Colonic mucosa (tissue), 4 donors: ENCODE measurements around the gene APPBP2. TPM values are rescaled to one million over a fixed set of nuclear protein-coding genes. Genes with fewer than 3 reads are reported as not detected.

Experiments used
- DNase-seq: peaks from one replicate; pipeline ENCODE4 v3.0.0-alpha.2; 2020
- H3K27ac ChIP-seq: fragments of 200-600 bp; one replicate; pipeline ENCODE4 v1.8.0; 2021
- H3K27me3 ChIP-seq: fragments of 200-600 bp; one replicate; pipeline ENCODE4 v1.8.0; 2021
- H3K36me3 ChIP-seq: fragments of 200-600 bp; one replicate; pipeline ENCODE4 v1.8.0; 2021
- H3K4me1 ChIP-seq: fragments of 200-600 bp; one replicate; pipeline ENCODE4 v1.8.0; 2021; ENCODE audit warnings: mild to moderate bottlenecking
- H3K4me3 ChIP-seq: fragments of 200-600 bp; one replicate; pipeline ENCODE4 v1.8.0; 2021
- H3K9ac ChIP-seq, 2 donors: one replicate each; pipeline ENCODE4 v1.7.0; 2013; ENCODE audit warnings: control low read depth in 2 of 2, low read depth in 2 of 2, low read length in 2 of 2
- H3K9me3 ChIP-seq: fragments of 200-600 bp; one replicate; pipeline ENCODE4 v1.8.0; 2021
- intact Hi-C: fragments of 100-400 bp; cut with DNase I; formaldehyde crosslinking; loops from one replicate; pipeline ENCODE4 v1.14.1; 2022
- total RNA-seq, 2 donors: library from RNA; stranded (reverse); fragmentation: NEBNext Ultra II Directional in 1 of 2; extraction: Animal tissue kit (Norgen Biotek cat#: 25700) in 1 of 2; gene quantifications; one replicate each; pipeline ENCODE4 v1.2.1, GENCODE V29; 2021
- TF ChIP-seq, protein P1 (sequence below): fragments of 200-600 bp; IDR thresholded peaks from one replicate; pipeline ENCODE4 v1.8.0; 2022; ENCODE audit warnings: antibody characterized with exemption, mild to moderate bottlenecking
- donor health status: healthy.
- donor health status: DM: no; HTN: no; CAD: no.
- donor health status: DM: no; HTN: no; CAD: no.

Gene APPBP2
- total RNA-seq, 2 donors from 2014 or later, result 26.7 to 42.0 TPM

DNA sequence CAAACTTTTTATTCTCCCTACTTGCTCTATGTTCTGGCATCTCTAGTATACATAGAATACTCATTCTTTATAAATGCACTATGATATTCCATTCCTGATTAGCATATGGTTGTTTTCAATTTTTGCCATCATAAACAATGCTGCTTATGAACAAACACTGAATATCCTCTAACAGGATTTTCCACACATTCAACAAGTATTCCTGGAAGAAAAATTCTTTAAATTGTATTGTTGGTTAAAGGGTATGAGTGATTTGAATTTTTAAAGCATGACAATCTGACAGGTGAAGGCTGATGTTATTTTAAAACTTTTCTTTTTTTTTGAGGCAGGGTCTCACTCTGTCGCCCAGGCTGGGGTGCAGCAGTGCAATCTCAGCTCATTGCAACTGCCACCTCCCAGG, 11.5 kb downstream of the APPBP2 start:
- Histone ChIP-seq H3K4me1 (no peaks in the 10 kb centered on the region), H3K36me3 (no peaks in the 10 kb centered on the region), H3K4me3 (no peak overlapping the region), H3K27ac (no peak overlapping the region), H3K9ac (no peak overlapping the region), H3K9me3 (no peaks in the 10 kb centered on the region), H3K27me3 (no peaks in the 10 kb centered on the region)
- DNase-seq, result no peak
- TF ChIP-seq, protein P1, sequence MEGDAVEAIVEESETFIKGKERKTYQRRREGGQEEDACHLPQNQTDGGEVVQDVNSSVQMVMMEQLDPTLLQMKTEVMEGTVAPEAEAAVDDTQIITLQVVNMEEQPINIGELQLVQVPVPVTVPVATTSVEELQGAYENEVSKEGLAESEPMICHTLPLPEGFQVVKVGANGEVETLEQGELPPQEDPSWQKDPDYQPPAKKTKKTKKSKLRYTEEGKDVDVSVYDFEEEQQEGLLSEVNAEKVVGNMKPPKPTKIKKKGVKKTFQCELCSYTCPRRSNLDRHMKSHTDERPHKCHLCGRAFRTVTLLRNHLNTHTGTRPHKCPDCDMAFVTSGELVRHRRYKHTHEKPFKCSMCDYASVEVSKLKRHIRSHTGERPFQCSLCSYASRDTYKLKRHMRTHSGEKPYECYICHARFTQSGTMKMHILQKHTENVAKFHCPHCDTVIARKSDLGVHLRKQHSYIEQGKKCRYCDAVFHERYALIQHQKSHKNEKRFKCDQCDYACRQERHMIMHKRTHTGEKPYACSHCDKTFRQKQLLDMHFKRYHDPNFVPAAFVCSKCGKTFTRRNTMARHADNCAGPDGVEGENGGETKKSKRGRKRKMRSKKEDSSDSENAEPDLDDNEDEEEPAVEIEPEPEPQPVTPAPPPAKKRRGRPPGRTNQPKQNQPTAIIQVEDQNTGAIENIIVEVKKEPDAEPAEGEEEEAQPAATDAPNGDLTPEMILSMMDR, result no peak
- intact Hi-C loops, result no loop called here

DNA sequence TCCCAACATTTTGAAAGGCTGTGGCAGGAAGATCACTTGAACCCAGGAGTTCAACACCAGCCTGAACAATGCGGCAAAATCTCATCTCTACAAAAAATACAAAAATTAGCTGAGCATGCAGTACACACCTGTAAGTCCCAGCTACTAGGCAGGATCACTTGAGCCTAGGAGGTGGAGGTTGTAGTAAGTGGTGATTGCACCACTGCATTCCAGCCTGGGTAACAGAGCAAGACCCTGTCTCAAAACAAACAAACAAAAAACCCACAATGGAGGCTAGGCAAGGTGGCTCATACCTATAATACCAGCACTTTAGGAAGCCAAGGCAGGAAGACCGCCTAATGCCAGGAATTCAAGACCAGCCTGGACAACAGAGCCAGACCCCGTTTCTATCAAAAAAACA, 12.0 kb downstream of the APPBP2 start:
- Histone ChIP-seq H3K4me3 (no peak overlapping the region), H3K36me3 (no peaks in the 10 kb centered on the region), H3K9ac (no peak overlapping the region), H3K27me3 (no peaks in the 10 kb centered on the region), H3K4me1 (no peaks in the 10 kb centered on the region), H3K9me3 (no peaks in the 10 kb centered on the region), H3K27ac (no peak overlapping the region)
- intact Hi-C loops, result no loop called here
- TF ChIP-seq, protein P1, result no peak
- DNase-seq, result no peak

DNA sequence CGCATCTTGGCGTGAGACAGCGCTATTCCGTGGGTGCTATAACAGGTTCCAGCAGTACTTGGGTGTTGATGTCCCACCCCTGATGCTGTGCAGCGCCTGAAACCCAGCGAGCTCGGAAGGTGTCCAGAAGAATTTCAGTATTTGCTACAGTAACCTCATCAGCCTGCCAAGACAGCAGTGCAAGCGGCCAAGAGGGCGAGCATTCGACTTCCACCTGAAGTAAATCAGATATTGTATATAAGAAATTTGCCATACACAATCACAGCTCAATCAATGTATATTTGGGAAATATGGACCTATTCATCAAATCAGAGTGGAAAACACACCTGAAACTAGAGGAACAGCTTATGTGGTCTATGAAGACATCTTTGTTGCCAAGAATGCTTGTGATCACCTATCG, 13.0 kb downstream of the APPBP2 start:
- Histone ChIP-seq H3K36me3 (no peaks in the 10 kb centered on the region), H3K4me1 (no peaks in the 10 kb centered on the region), H3K9me3 (no peaks in the 10 kb centered on the region), H3K27ac (no peak overlapping the region), H3K9ac (no peak overlapping the region), H3K27me3 (no peaks in the 10 kb centered on the region), H3K4me3 (no peak overlapping the region)
- intact Hi-C loops, result no loop called here
- TF ChIP-seq, protein P1, result no peak
- no peak for DNase-seq

DNA sequence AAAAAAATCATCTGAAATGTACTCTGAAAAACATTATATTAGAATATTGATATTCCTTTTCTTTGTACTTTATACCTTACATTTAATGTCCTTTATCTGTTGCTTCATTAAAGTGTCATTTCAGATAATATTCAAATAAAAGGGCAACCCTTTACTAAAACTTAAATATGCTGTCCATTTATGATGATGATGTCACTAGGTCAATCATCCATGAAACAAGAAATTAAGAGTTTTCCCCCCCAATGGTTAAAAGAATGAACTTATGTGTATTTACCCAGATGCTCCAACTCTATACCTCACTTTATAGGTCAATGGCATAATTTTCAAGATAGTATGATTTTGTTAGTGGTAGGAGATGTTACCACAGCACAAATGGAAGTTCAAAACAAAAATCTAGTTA, 15.3 kb downstream of the APPBP2 start:
- TF ChIP-seq, protein P1, result no peak
- no peak for DNase-seq
- H3K4me3 ChIP-seq, result no peak overlapping the region
- H3K4me1 ChIP-seq, result no peaks in the 10 kb centered on the region
- no peak overlapping the region for H3K9ac ChIP-seq
- H3K27me3 ChIP-seq, result no peaks in the 10 kb centered on the region
- no peaks in the 10 kb centered on the region for H3K36me3 ChIP-seq
- H3K9me3 ChIP-seq, result no peaks in the 10 kb centered on the region
- intact Hi-C loops, result no loop called here
- H3K27ac ChIP-seq, result no peak overlapping the region

DNA sequence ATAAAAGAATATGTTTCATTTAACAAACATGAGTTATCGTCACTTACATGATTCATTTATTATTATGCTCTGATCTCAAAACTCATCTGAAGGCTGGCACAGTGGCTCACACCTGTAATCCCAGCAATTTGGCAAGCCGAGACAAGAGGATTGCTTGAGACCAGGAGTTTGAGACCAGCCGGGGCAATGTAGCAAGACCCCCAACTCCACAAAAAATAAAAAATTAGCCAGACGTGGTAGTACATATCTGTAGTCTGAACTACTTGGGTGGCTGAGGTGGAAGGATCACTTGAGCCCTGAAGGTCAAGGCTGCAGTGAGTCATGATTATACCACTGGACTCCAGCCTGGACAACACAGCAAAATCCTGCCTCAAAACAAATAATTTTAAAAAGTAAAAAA, 16.0 kb downstream of the APPBP2 start:
- intact Hi-C loops, result no loop called here
- H3K36me3 ChIP-seq, result no peaks in the 10 kb centered on the region
- H3K27ac ChIP-seq, result no peak overlapping the region
- TF ChIP-seq, protein P1, result no peak
- no peak for DNase-seq
- no peak overlapping the region for H3K4me3 ChIP-seq
- no peaks in the 10 kb centered on the region for H3K27me3 ChIP-seq
- no peak overlapping the region for H3K9ac ChIP-seq
- no peaks in the 10 kb centered on the region for H3K9me3 ChIP-seq
- H3K4me1 ChIP-seq, result no peaks in the 10 kb centered on the region
